22Rv1 (cell line): ENCODE measurements around the gene CEP131.

Experiments used
- H3K27ac ChIP-seq: fragments of 450-650 bp; 2 replicates; pipeline ENCODE4 v1.5.1; 2017
- CTCF ChIP-seq: fragments of 450-650 bp; IDR thresholded peaks from 2 replicates; pipeline ENCODE4 v1.5.1; 2017; ENCODE audit warnings: mild to moderate bottlenecking
- ZFX ChIP-seq: fragments of 450-650 bp; IDR thresholded peaks from 2 replicates; pipeline ENCODE4 v1.6.1; 2017; ENCODE audit warnings: antibody characterized with exemption, borderline replicate concordance

CEP131 gene

GRCh38 chr17:81187586-81188490 is 34.9 kb downstream of the CEP131 start:
- TF ChIP-seq CTCF (no peak), ZFX (no peak)
- H3K27ac ChIP-seq = no peak overlapping the region

GRCh38 chr17:81187120-81187519 is 35.6 kb downstream of the CEP131 start:
- no peak overlapping the region for H3K27ac ChIP-seq
- TF ChIP-seq ZFX (no peak), CTCF (no peak)

- no peak for TF ChIP-seq CTCF
- no peak for TF ChIP-seq ZFX
- no peak overlapping the region for H3K27ac ChIP-seq
These were observed 36.6 kb downstream of the CEP131 start for GRCh38 chr17:81186203-81186602.

- H3K27ac ChIP-seq = no peak overlapping the region
- TF ChIP-seq CTCF (no peak), ZFX (no peak)
These were observed 38.2 kb downstream of the CEP131 start for GRCh38 chr17:81184555-81184954.

GRCh38 chr17:81183807-81184206 is 39.0 kb downstream of the CEP131 start:
- no peak overlapping the region for H3K27ac ChIP-seq
- TF ChIP-seq ZFX (no peak), CTCF (no peak)

- H3K27ac ChIP-seq = no peak overlapping the region
- TF ChIP-seq CTCF (no peak), ZFX (no peak)
These were observed 39.4 kb downstream of the CEP131 start for GRCh38 chr17:81183316-81183715.

GRCh38 chr17:81182596-81182995 is 40.2 kb downstream of the CEP131 start:
- TF ChIP-seq ZFX (no peak), CTCF (no peak)

More at GRCh38 chr17:81182596-81182995, 40.2 kb downstream of the CEP131 start:
- H3K27ac ChIP-seq = no peak overlapping the region
